Liver (tissue), 3 donors: ENCODE results near the gene CDH18.

ENCODE experiments used
- FOXA2 ChIP-seq: IDR thresholded peaks from 2 replicates; pipeline ENCODE4 v1.6.1; 2016; ENCODE audit warnings: antibody characterized with exemption
- RAD21 ChIP-seq, 2 donors: IDR thresholded peaks; 2 replicates each; pipeline ENCODE4 v1.6.1; 2016; ENCODE audit warnings: antibody characterized with exemption in 2 of 2, mild to moderate bottlenecking in 2 of 2
- RXRA ChIP-seq, 2 donors: IDR thresholded peaks; 2 replicates each; pipeline ENCODE4 v1.6.1; 2017 to 2018; ENCODE audit warnings: antibody characterized with exemption in 2 of 2, mild to moderate bottlenecking in 1 of 2
- TAF1 ChIP-seq: conservative IDR thresholded peaks from 2 replicates; pipeline ENCODE4 v1.6.1; 2016; ENCODE audit warnings: antibody characterized with exemption, mild to moderate bottlenecking
- YY1 ChIP-seq: IDR thresholded peaks from 2 replicates; pipeline ENCODE4 v1.6.1; 2016; ENCODE audit warnings: antibody characterized with exemption, mild to moderate bottlenecking
- TF ChIP-seq, protein P1 (sequence below): fragments of 150-350 bp; IDR thresholded peaks from 2 replicates; pipeline ENCODE4 v1.5.1; 2017; ENCODE audit warnings: improper control_type of control experiment, low read depth, low read length; ENCODE audit not compliant: missing input control
- TF ChIP-seq, protein P2 (sequence below): IDR thresholded peaks from 2 replicates; pipeline ENCODE4 v1.6.1; 2016; ENCODE audit warnings: antibody characterized with exemption
- TF ChIP-seq, protein P3 (sequence below): IDR thresholded peaks from 2 replicates; pipeline ENCODE4 v1.6.1; 2016; ENCODE audit warnings: antibody characterized with exemption, mild to moderate bottlenecking
- TF ChIP-seq, protein P4 (sequence below): IDR thresholded peaks from 2 replicates; pipeline ENCODE4 v1.6.1; 2016; ENCODE audit warnings: antibody characterized with exemption
- TF ChIP-seq, protein P5 (sequence below): IDR thresholded peaks from 2 replicates; pipeline ENCODE4 v1.6.1; 2016; ENCODE audit warnings: antibody characterized with exemption
- donor health status: healthy.
- donor health status: healthy.

DNA sequence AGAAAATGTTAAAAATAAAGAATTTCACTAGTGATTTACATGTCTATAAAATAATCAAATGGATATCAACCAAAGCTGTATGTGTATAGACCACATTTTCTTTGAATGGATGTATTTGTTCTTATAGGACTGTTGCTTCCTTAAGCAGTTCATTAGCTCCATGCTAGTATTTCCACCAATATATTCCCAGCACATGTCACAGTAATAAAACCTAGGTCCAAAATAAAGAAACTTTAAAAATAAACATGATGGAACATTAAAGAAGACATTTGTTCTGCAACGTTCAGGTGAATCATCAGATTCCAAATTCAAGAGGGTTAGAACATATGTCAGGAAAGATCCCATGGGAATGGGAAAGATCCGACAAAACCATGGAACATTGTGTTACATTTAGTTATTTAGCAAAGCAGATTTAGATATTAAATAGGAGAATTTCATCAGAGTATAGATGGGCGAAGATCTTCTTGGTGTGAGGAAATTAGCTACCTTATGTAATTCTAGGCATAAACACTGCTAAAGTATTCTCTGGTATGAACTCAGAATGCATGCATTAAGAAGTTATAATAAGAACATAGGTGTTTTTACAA, 490.7 kb downstream of the CDH18 start:
- TF ChIP-seq FOXA2 (no peak), TAF1 (no peak), YY1 (no peak), RXRA (IDR thresholded peaks at IDR 0.05) (no peak), RAD21 (IDR thresholded peaks at IDR 0.05) (no peak)
- TF ChIP-seq, protein P1, sequence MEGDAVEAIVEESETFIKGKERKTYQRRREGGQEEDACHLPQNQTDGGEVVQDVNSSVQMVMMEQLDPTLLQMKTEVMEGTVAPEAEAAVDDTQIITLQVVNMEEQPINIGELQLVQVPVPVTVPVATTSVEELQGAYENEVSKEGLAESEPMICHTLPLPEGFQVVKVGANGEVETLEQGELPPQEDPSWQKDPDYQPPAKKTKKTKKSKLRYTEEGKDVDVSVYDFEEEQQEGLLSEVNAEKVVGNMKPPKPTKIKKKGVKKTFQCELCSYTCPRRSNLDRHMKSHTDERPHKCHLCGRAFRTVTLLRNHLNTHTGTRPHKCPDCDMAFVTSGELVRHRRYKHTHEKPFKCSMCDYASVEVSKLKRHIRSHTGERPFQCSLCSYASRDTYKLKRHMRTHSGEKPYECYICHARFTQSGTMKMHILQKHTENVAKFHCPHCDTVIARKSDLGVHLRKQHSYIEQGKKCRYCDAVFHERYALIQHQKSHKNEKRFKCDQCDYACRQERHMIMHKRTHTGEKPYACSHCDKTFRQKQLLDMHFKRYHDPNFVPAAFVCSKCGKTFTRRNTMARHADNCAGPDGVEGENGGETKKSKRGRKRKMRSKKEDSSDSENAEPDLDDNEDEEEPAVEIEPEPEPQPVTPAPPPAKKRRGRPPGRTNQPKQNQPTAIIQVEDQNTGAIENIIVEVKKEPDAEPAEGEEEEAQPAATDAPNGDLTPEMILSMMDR, result no peak
- TF ChIP-seq, protein P2, sequence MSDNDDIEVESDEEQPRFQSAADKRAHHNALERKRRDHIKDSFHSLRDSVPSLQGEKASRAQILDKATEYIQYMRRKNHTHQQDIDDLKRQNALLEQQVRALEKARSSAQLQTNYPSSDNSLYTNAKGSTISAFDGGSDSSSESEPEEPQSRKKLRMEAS, result no peak
- TF ChIP-seq, protein P3, sequence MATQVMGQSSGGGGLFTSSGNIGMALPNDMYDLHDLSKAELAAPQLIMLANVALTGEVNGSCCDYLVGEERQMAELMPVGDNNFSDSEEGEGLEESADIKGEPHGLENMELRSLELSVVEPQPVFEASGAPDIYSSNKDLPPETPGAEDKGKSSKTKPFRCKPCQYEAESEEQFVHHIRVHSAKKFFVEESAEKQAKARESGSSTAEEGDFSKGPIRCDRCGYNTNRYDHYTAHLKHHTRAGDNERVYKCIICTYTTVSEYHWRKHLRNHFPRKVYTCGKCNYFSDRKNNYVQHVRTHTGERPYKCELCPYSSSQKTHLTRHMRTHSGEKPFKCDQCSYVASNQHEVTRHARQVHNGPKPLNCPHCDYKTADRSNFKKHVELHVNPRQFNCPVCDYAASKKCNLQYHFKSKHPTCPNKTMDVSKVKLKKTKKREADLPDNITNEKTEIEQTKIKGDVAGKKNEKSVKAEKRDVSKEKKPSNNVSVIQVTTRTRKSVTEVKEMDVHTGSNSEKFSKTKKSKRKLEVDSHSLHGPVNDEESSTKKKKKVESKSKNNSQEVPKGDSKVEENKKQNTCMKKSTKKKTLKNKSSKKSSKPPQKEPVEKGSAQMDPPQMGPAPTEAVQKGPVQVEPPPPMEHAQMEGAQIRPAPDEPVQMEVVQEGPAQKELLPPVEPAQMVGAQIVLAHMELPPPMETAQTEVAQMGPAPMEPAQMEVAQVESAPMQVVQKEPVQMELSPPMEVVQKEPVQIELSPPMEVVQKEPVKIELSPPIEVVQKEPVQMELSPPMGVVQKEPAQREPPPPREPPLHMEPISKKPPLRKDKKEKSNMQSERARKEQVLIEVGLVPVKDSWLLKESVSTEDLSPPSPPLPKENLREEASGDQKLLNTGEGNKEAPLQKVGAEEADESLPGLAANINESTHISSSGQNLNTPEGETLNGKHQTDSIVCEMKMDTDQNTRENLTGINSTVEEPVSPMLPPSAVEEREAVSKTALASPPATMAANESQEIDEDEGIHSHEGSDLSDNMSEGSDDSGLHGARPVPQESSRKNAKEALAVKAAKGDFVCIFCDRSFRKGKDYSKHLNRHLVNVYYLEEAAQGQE, result no peak
- TF ChIP-seq, protein P4, sequence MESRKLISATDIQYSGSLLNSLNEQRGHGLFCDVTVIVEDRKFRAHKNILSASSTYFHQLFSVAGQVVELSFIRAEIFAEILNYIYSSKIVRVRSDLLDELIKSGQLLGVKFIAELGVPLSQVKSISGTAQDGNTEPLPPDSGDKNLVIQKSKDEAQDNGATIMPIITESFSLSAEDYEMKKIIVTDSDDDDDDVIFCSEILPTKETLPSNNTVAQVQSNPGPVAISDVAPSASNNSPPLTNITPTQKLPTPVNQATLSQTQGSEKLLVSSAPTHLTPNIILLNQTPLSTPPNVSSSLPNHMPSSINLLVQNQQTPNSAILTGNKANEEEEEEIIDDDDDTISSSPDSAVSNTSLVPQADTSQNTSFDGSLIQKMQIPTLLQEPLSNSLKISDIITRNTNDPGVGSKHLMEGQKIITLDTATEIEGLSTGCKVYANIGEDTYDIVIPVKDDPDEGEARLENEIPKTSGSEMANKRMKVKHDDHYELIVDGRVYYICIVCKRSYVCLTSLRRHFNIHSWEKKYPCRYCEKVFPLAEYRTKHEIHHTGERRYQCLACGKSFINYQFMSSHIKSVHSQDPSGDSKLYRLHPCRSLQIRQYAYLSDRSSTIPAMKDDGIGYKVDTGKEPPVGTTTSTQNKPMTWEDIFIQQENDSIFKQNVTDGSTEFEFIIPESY, result no peak
- TF ChIP-seq, protein P5, sequence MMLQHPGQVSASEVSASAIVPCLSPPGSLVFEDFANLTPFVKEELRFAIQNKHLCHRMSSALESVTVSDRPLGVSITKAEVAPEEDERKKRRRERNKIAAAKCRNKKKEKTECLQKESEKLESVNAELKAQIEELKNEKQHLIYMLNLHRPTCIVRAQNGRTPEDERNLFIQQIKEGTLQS, result no peak
